Parathyroid adenoma (tissue), 2 donors: ENCODE data around the gene GLIPR1.

ENCODE experiments used
- H2AFZ ChIP-seq: fragments of 300-600 bp; sonication (generic); one replicate; pipeline ENCODE4 v1.7.0; 2017; ENCODE audit warnings: antibody characterized with exemption, mild to moderate bottlenecking
- H3K27ac ChIP-seq: fragments of 300-600 bp; sonication (generic); one replicate; pipeline ENCODE4 v1.7.0; 2017
- H3K27me3 ChIP-seq: fragments of 300-600 bp; sonication (generic); one replicate; pipeline ENCODE4 v1.7.0; 2017; ENCODE audit warnings: low read length; ENCODE audit not compliant: control insufficient read depth, insufficient read depth
- H3K36me3 ChIP-seq: fragments of 300-600 bp; sonication (generic); one replicate; pipeline ENCODE4 v1.7.0; 2017; ENCODE audit warnings: low read length; ENCODE audit not compliant: control insufficient read depth, insufficient read depth
- H3K4me1 ChIP-seq: fragments of 300-600 bp; sonication (generic); one replicate; pipeline ENCODE4 v1.7.0; 2017; ENCODE audit warnings: control low read depth
- H3K4me2 ChIP-seq: fragments of 300-600 bp; sonication (generic); one replicate; pipeline ENCODE4 v1.7.0; 2017; ENCODE audit warnings: low read length
- H3K4me3 ChIP-seq: fragments of 300-600 bp; sonication (generic); one replicate; pipeline ENCODE4 v1.7.0; 2017; ENCODE audit warnings: low read depth, low read length
- H3K79me2 ChIP-seq: fragments of 300-600 bp; sonication (generic); one replicate; pipeline ENCODE4 v1.7.0; 2017; ENCODE audit warnings: control low read depth
- H3K9ac ChIP-seq: fragments of 300-600 bp; sonication (generic); one replicate; pipeline ENCODE4 v1.7.0; 2017; ENCODE audit warnings: mild to moderate bottlenecking
- H3K9me3 ChIP-seq: fragments of 300-600 bp; sonication (generic); one replicate; pipeline ENCODE4 v1.7.0; 2017; ENCODE audit warnings: low read length; ENCODE audit not compliant: control insufficient read depth
- CTCF ChIP-seq: fragments of 300-600 bp; sonication (generic); IDR thresholded peaks from one replicate; pipeline ENCODE4 v1.7.0; 2017; ENCODE audit warnings: antibody characterized with exemption, mild to moderate bottlenecking
- donor health status: primary hyperparathyroidism.

Gene GLIPR1

GRCh38 chr12:75459755-75460154 lies 20.8 kb upstream of the GLIPR1 start:
- no peaks in the 10 kb centered on the region for H3K36me3 ChIP-seq
- H3K4me3 ChIP-seq, result no peak overlapping the region

GRCh38 chr12:75460204-75460603 lies 20.4 kb upstream of the GLIPR1 start:
- no peaks in the 10 kb centered on the region for H3K4me1 ChIP-seq
- no peaks in the 10 kb centered on the region for H3K9me3 ChIP-seq

More at GRCh38 chr12:75459755-75460154, 20.8 kb upstream of the GLIPR1 start:
- H3K4me1 ChIP-seq, result no peaks in the 10 kb centered on the region
- H2AFZ ChIP-seq, result no peak overlapping the region
- no peaks in the 10 kb centered on the region for H3K79me2 ChIP-seq
- no peak overlapping the region for H3K27ac ChIP-seq
- H3K27me3 ChIP-seq, result no peaks in the 10 kb centered on the region
- no peak overlapping the region for H3K4me2 ChIP-seq
- H3K9ac ChIP-seq, result no peak overlapping the region
- no peak for TF ChIP-seq CTCF
- H3K9me3 ChIP-seq, result no peaks in the 10 kb centered on the region

GRCh38 chr12:75471902-75472890 lies 8.4 kb upstream of the GLIPR1 start:
- H3K36me3 ChIP-seq, result no peaks in the 10 kb centered on the region
- H2AFZ ChIP-seq, result no peak overlapping the region
- no peaks in the 10 kb centered on the region for H3K79me2 ChIP-seq
- no peaks in the 10 kb centered on the region for H3K9me3 ChIP-seq
- H3K27me3 ChIP-seq, result no peaks in the 10 kb centered on the region
- no peaks in the 10 kb centered on the region for H3K4me1 ChIP-seq
- H3K4me3 ChIP-seq, result no peak overlapping the region
- H3K4me2 ChIP-seq, result no peak overlapping the region
- TF ChIP-seq CTCF, result no peak
- no peak overlapping the region for H3K9ac ChIP-seq
- H3K27ac ChIP-seq, result no peak overlapping the region

More at GRCh38 chr12:75460204-75460603, 20.4 kb upstream of the GLIPR1 start:
- Histone ChIP-seq H3K4me3 (no peak overlapping the region), H3K27ac (no peak overlapping the region), H3K36me3 (no peaks in the 10 kb centered on the region), H3K79me2 (no peaks in the 10 kb centered on the region), H3K27me3 (no peaks in the 10 kb centered on the region), H3K4me2 (no peak overlapping the region), H3K9ac (no peak overlapping the region), H2AFZ (no peak overlapping the region)
- no peak for TF ChIP-seq CTCF

GRCh38 chr12:75474116-75474515 lies 6.4 kb upstream of the GLIPR1 start:
- H3K36me3 ChIP-seq, result no peaks in the 10 kb centered on the region

More at GRCh38 chr12:75474116-75474515, 6.4 kb upstream of the GLIPR1 start:
- TF ChIP-seq CTCF, result no peak
- Histone ChIP-seq H3K4me1 (no peaks in the 10 kb centered on the region), H3K79me2 (no peaks in the 10 kb centered on the region), H3K9ac (no peak overlapping the region), H3K4me3 (no peak overlapping the region), H2AFZ (no peak overlapping the region), H3K9me3 (no peaks in the 10 kb centered on the region), H3K27me3 (no peaks in the 10 kb centered on the region), H3K27ac (no peak overlapping the region), H3K4me2 (no peak overlapping the region)
